Upper lobe of left lung (tissue), 4 donors: ENCODE data around the gene PDC.

Source experiments
- POLR2A ChIP-seq, 4 donors: fragments of 450-650 bp; IDR thresholded peaks; one replicate each; pipeline ENCODE4 v1.5.1; 2016 to 2017; ENCODE audit warnings: antibody characterized with exemption in 4 of 4, mild to moderate bottlenecking in 2 of 4
- POLR2AphosphoS5 ChIP-seq, 2 donors: sonication (generic); formaldehyde crosslinking; IDR thresholded peaks; one replicate each; pipeline ENCODE4 v1.5.1; 2017; ENCODE audit warnings: antibody characterized with exemption in 2 of 2
- TF ChIP-seq, protein P1 (sequence below), 6 experiments: fragments of 450-650 bp in 4 of 6; fragments of 200-600 bp in 2 of 6; sonication (generic) in 2 of 6; IDR thresholded peaks; one replicate each; pipeline ENCODE4 v1.5.1; 2016 to 2019; ENCODE audit warnings: antibody characterized with exemption in 6 of 6

DNA sequence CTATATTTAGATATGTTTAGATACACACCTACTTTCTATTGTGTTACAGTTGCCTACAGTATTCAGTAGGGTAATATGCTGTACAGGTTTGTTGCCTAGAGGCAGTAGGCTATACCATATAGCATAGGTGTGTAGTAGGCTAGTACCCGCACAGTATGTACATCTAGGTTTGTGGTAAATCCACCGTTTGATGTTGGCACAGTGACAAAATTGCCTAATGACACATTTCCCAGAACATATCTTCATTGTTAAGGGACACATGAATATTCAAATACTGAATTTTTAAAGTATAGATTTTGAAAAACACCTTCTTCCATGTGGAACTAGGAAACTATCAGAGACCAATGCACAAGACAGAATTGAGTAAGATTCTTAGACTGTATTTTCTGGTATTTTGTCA lies 22.6 kb upstream of the PDC start:
- TF ChIP-seq, protein P1, sequence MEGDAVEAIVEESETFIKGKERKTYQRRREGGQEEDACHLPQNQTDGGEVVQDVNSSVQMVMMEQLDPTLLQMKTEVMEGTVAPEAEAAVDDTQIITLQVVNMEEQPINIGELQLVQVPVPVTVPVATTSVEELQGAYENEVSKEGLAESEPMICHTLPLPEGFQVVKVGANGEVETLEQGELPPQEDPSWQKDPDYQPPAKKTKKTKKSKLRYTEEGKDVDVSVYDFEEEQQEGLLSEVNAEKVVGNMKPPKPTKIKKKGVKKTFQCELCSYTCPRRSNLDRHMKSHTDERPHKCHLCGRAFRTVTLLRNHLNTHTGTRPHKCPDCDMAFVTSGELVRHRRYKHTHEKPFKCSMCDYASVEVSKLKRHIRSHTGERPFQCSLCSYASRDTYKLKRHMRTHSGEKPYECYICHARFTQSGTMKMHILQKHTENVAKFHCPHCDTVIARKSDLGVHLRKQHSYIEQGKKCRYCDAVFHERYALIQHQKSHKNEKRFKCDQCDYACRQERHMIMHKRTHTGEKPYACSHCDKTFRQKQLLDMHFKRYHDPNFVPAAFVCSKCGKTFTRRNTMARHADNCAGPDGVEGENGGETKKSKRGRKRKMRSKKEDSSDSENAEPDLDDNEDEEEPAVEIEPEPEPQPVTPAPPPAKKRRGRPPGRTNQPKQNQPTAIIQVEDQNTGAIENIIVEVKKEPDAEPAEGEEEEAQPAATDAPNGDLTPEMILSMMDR (IDR thresholded peaks at IDR 0.05): no peak
- TF ChIP-seq POLR2AphosphoS5 (IDR thresholded peaks at IDR 0.05) (no peak), POLR2A (IDR thresholded peaks at IDR 0.05) (no peak)
